Activated CD4-positive, alpha-beta T cell treated with anti-CD3 and anti-CD28 coated beads, Interleukin-2, amount 10 ng/mL, durations not matched to agents 7 days and 5 days (primary cell): ENCODE results near the gene FADD. TPM values are rescaled to one million over a fixed set of nuclear protein-coding genes. Genes with fewer than 3 reads are reported as not detected.

Source experiments
- CTCF ChIA-PET: fragments of 350-600 bp; sonication (Branson Sonifier 250); formaldehyde crosslinking; loops from one replicate; lab custom pipeline; 2021; ENCODE audit warnings: antibody characterized with exemption; lab: Charles Lee
- POLR2A ChIA-PET: fragments of 350-600 bp; sonication (Branson Sonifier 250); formaldehyde crosslinking; loops from one replicate; lab custom pipeline; 2021; ENCODE audit warnings: antibody characterized with exemption; lab: Charles Lee
- DNase-seq: peaks from one replicate; pipeline ENCODE4 v3.0.0-alpha.2; 2020
- H3K27ac Mint-ChIP-seq: one replicate; pipeline ENCODE4 v1.8.0; 2021; ENCODE audit warnings: mild to moderate bottlenecking, moderate library complexity, mixed read lengths
- H3K27me3 Mint-ChIP-seq: one replicate; pipeline ENCODE4 v1.8.0; 2021; ENCODE audit warnings: mixed read lengths
- H3K36me3 Mint-ChIP-seq: one replicate; pipeline ENCODE4 v1.8.0; 2021; ENCODE audit warnings: low read depth, mixed read lengths
- H3K4me1 Mint-ChIP-seq: one replicate; pipeline ENCODE4 v1.8.0; 2021; ENCODE audit warnings: mixed read lengths
- H3K4me3 Mint-ChIP-seq: one replicate; pipeline ENCODE4 v1.8.0; 2021; ENCODE audit warnings: mild to moderate bottlenecking, moderate library complexity, mixed read lengths
- H3K9me3 Mint-ChIP-seq: one replicate; pipeline ENCODE4 v1.8.0; 2021; ENCODE audit warnings: mixed read lengths
- total RNA-seq, 2 experiments: library from RNA; stranded (reverse); gene quantifications; one replicate each; pipeline ENCODE4 v1.2.3, GENCODE V29; 2021

The FADD gene
- total RNA-seq, 2 experiments from 2014 or later = 31.7 to 34.5 TPM

DNA sequence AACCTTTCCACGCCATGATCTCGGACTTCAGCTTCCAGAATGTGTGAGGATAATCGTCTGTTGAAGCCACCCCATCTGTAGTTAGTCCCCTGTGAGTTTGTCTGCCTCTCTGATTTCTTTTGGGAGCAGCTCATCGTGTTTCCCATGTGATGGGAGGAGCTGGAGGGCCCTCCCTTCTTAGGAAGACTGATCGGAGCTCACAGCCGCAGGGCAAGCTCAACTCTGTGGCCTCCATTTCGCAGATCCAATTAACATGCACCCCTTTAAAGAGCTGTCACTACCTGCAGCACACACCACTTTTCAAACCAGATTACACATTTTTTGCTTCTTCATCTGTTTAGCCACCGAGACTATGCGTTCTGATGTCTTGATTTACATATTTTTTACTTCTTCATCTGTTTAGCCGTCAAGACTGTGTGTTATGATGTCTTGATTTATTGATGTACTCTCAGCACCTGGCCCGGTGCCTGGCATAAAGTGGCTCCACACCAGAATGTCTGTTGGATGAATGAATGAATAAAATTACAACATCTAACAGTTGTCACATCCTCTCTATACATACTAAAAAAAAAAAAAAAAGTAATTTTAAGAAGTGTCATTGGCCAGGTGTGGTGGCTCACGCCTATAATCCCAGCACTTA is 52.5 kb downstream of the FADD start:
- Mint-ChIP-seq H3K27me3 (no peaks in the 10 kb centered on the region), H3K4me1 (no peaks in the 10 kb centered on the region), H3K36me3 (no peaks in the 10 kb centered on the region), H3K4me3 (no peak overlapping the region), H3K27ac (no peak overlapping the region), H3K9me3 (no peaks in the 10 kb centered on the region)
- ChIA-PET POLR2A (no interaction called here), CTCF (no interaction called here)
- no peak for DNase-seq

Other genes starting within 250 kb of the FADD start
- not detected for gene ANO1, start 125.0 kb upstream of the FADD start, total RNA-seq
- gene PPFIA1, start 67.4 kb downstream of the FADD start, total RNA-seq = 10 to 100 TPM; 29.2 to 32.7 TPM
- under 1 TPM; 0.42 to 0.54 TPM for gene CTTN, start 195.2 kb downstream of the FADD start, total RNA-seq